Measurements from ENCODE around the gene ABCA9. TPM values are rescaled to one million over a fixed set of nuclear protein-coding genes. Genes with fewer than 3 reads are reported as not detected.
A peak's percentile ranks its signal among the peaks of the same experiment; 100 is the strongest.

Gene ABCA9
- polyA plus RNA-seq (2013, experiment 1 of 2): 0.01 TPM
- 0.03 TPM for polyA plus RNA-seq (2013, experiment 2 of 2)

GRCh38 chr17:69060822-69061221 lies at the start of gene ABCA9:
Gene ABCA9, minus strand, starts transcription at chr17:69060927. Its CDS starts 9,801 bp downstream, at chr17:69051126.
- no peak within 1 kb of the TSS for H3K14ac ChIP-seq (ENCODE audit: low read length in 2 of 2)
- peak within 1 kb of the TSS in 1 of 2 experiments; percentile 34 for H2BK12ac ChIP-seq (ENCODE audit: low read length in 2 of 2)
- DNase-seq: no peak
- no peak within 1 kb of the TSS for H3K4me2 ChIP-seq (ENCODE audit: low read length, poor library complexity, severe bottlenecking)
- H3K36me3 ChIP-seq (ENCODE audit: control insufficient read depth in 1 of 2, insufficient read depth in 2 of 2, low read depth in 1 of 2, low read length in 2 of 2): peaks cover 0 to 37% of the 10 kb centered on the region in 2 experiments
- 80% methylated on average over 1 of the region's 2 CpGs for WGBS
- H3K18ac ChIP-seq (ENCODE audit: low read depth in 1 of 2, low read length in 2 of 2): no peak within 1 kb of the TSS
- H2BK120ac ChIP-seq (ENCODE audit: low read depth, low read length): peak within 1 kb of the TSS; percentile 34
- H2BK5ac ChIP-seq (ENCODE audit: low read depth, low read length, poor library complexity, severe bottlenecking): no peak within 1 kb of the TSS
- H3K23ac ChIP-seq (ENCODE audit: low read length in 2 of 2): no peak within 1 kb of the TSS
- H4K8ac ChIP-seq (ENCODE audit: low read length): no peak within 1 kb of the TSS
- no peak within 1 kb of the TSS for H2BK15ac ChIP-seq (ENCODE audit: low read depth, poor library complexity, severe bottlenecking)
- H3K4me1 ChIP-seq (ENCODE audit: control insufficient read depth, insufficient read depth, low read depth, low read length): no peaks in the 10 kb centered on the region
- H3K4ac ChIP-seq (ENCODE audit: low read depth in 1 of 2, low read length in 2 of 2): no peak within 1 kb of the TSS
- peak within 1 kb of the TSS; percentile 94 for H3K9ac ChIP-seq (ENCODE audit: low read length)
- H3K9me3 ChIP-seq (ENCODE audit: control insufficient read depth, low read length): peaks cover 9% of the 10 kb centered on the region
- no peaks in the 10 kb centered on the region for H3K79me1 ChIP-seq (replicated peaks; ENCODE audit: low read length, poor library complexity, severe bottlenecking)
- no peak within 1 kb of the TSS for H4K91ac ChIP-seq (ENCODE audit: low read length)
- peak within 1 kb of the TSS in 1 of 2 experiments; percentile 77 for H3K4me3 ChIP-seq (ENCODE audit: insufficient read depth in 1 of 2, low read depth in 1 of 2, low read length in 2 of 2)
- no peak within 1 kb of the TSS for H3K27ac ChIP-seq (ENCODE audit: low read length, poor library complexity, severe bottlenecking)
- no peaks in the 10 kb centered on the region for H3K27me3 ChIP-seq (ENCODE audit: control insufficient read depth in 1 of 2, insufficient read depth in 1 of 2, low read length in 2 of 2)
- no peak within 1 kb of the TSS for H2AFZ ChIP-seq (ENCODE audit: low read depth, low read length)
- no peak within 1 kb of the TSS for H2AK5ac ChIP-seq (ENCODE audit: low read length, severe bottlenecking)

GRCh38 chr17:69105907-69106730 lies 45.4 kb upstream of the ABCA9 start:
- no peak overlapping the region for H4K91ac ChIP-seq (ENCODE audit: low read length)
- no peak overlapping the region for H4K8ac ChIP-seq (ENCODE audit: low read length)

GRCh38 chr17:69103557-69104233 lies 43.0 kb upstream of the ABCA9 start:
- H3K27ac ChIP-seq (ENCODE audit: low read length, poor library complexity, severe bottlenecking): no peak overlapping the region
- no peak overlapping the region for H3K9ac ChIP-seq (ENCODE audit: low read length)
- H2AFZ ChIP-seq (ENCODE audit: low read depth, low read length): peak overlapping the region; percentile 51
- peaks cover 0 to 95% of the 10 kb centered on the region in 2 experiments for H3K36me3 ChIP-seq (ENCODE audit: control insufficient read depth in 1 of 2, insufficient read depth in 2 of 2, low read depth in 1 of 2, low read length in 2 of 2)
- H2BK5ac ChIP-seq (ENCODE audit: low read depth, low read length, poor library complexity, severe bottlenecking): no peak overlapping the region
- H2BK12ac ChIP-seq (ENCODE audit: low read length in 2 of 2): no peak overlapping the region
- H3K4me1 ChIP-seq (ENCODE audit: control insufficient read depth, insufficient read depth, low read depth, low read length): no peaks in the 10 kb centered on the region
- no peak overlapping the region for H3K4me3 ChIP-seq (ENCODE audit: insufficient read depth in 1 of 2, low read depth in 1 of 2, low read length in 2 of 2)
- H2AK5ac ChIP-seq (ENCODE audit: low read length, severe bottlenecking): no peak overlapping the region
- H3K79me1 ChIP-seq (replicated peaks; ENCODE audit: low read length, poor library complexity, severe bottlenecking): no peaks in the 10 kb centered on the region
- no peak overlapping the region for H3K18ac ChIP-seq (ENCODE audit: low read depth in 1 of 2, low read length in 2 of 2)
- 86% methylated on average over 9 of the region's 9 CpGs for WGBS
- no peaks in the 10 kb centered on the region for H3K27me3 ChIP-seq (ENCODE audit: control insufficient read depth in 1 of 2, insufficient read depth in 1 of 2, low read length in 2 of 2)
- no peaks in the 10 kb centered on the region for H3K9me3 ChIP-seq (ENCODE audit: control insufficient read depth, low read length)
- H2BK15ac ChIP-seq (ENCODE audit: low read depth, poor library complexity, severe bottlenecking): no peak overlapping the region
- H3K4ac ChIP-seq (ENCODE audit: low read depth in 1 of 2, low read length in 2 of 2): no peak overlapping the region
- peak overlapping the region in 1 of 2 experiments; percentile 28 for H3K14ac ChIP-seq (ENCODE audit: low read length in 2 of 2)
- DNase-seq: no peak
- H4K8ac ChIP-seq (ENCODE audit: low read length): no peak overlapping the region
- no peak overlapping the region for H4K91ac ChIP-seq (ENCODE audit: low read length)
- no peak overlapping the region for H3K23ac ChIP-seq (ENCODE audit: low read length in 2 of 2)
- no peak overlapping the region for H3K4me2 ChIP-seq (ENCODE audit: low read length, poor library complexity, severe bottlenecking)
- no peak overlapping the region for H2BK120ac ChIP-seq (ENCODE audit: low read depth, low read length)

More at GRCh38 chr17:69105907-69106730, 45.4 kb upstream of the ABCA9 start:
- no peak for DNase-seq
- Histone ChIP-seq H2BK5ac (ENCODE audit: low read depth, low read length, poor library complexity, severe bottlenecking) (no peak overlapping the region), H3K14ac (ENCODE audit: low read length in 2 of 2) (no peak overlapping the region), H3K23ac (ENCODE audit: low read length in 2 of 2) (no peak overlapping the region), H3K9ac (ENCODE audit: low read length) (no peak overlapping the region), H3K9me3 (ENCODE audit: control insufficient read depth, low read length) (no peaks in the 10 kb centered on the region), H3K4ac (ENCODE audit: low read depth in 1 of 2, low read length in 2 of 2) (no peak overlapping the region), H3K27ac (ENCODE audit: low read length, poor library complexity, severe bottlenecking) (no peak overlapping the region), H2BK12ac (ENCODE audit: low read length in 2 of 2) (no peak overlapping the region), H3K4me3 (ENCODE audit: insufficient read depth in 1 of 2, low read depth in 1 of 2, low read length in 2 of 2) (no peak overlapping the region), H3K36me3 (ENCODE audit: control insufficient read depth in 1 of 2, insufficient read depth in 2 of 2, low read depth in 1 of 2, low read length in 2 of 2) (peaks cover 0 to 96% of the 10 kb centered on the region in 2 experiments), H2BK15ac (ENCODE audit: low read depth, poor library complexity, severe bottlenecking) (no peak overlapping the region), H3K27me3 (ENCODE audit: control insufficient read depth in 1 of 2, insufficient read depth in 1 of 2, low read length in 2 of 2) (no peaks in the 10 kb centered on the region), H2AK5ac (ENCODE audit: low read length, severe bottlenecking) (no peak overlapping the region), H3K4me1 (ENCODE audit: control insufficient read depth, insufficient read depth, low read depth, low read length) (no peaks in the 10 kb centered on the region), H2AFZ (ENCODE audit: low read depth, low read length) (no peak overlapping the region), H3K18ac (ENCODE audit: low read depth in 1 of 2, low read length in 2 of 2) (no peak overlapping the region), H2BK120ac (ENCODE audit: low read depth, low read length) (no peak overlapping the region), H3K79me1 (replicated peaks; ENCODE audit: low read length, poor library complexity, severe bottlenecking) (no peaks in the 10 kb centered on the region), H3K4me2 (ENCODE audit: low read length, poor library complexity, severe bottlenecking) (no peak overlapping the region)
- WGBS: 93% methylated on average over 7 of the region's 10 CpGs

GRCh38 chr17:69098625-69099024 lies 37.9 kb upstream of the ABCA9 start:
- Histone ChIP-seq H2BK120ac (ENCODE audit: low read depth, low read length) (no peak overlapping the region), H3K18ac (ENCODE audit: low read depth in 1 of 2, low read length in 2 of 2) (no peak overlapping the region), H3K4me3 (ENCODE audit: insufficient read depth in 1 of 2, low read depth in 1 of 2, low read length in 2 of 2) (no peak overlapping the region), H2BK15ac (ENCODE audit: low read depth, poor library complexity, severe bottlenecking) (no peak overlapping the region), H2BK12ac (ENCODE audit: low read length in 2 of 2) (no peak overlapping the region), H3K14ac (ENCODE audit: low read length in 2 of 2) (no peak overlapping the region), H3K27ac (ENCODE audit: low read length, poor library complexity, severe bottlenecking) (no peak overlapping the region), H3K4me1 (ENCODE audit: control insufficient read depth, insufficient read depth, low read depth, low read length) (no peaks in the 10 kb centered on the region), H2BK5ac (ENCODE audit: low read depth, low read length, poor library complexity, severe bottlenecking) (no peak overlapping the region), H3K9ac (ENCODE audit: low read length) (no peak overlapping the region), H3K9me3 (ENCODE audit: control insufficient read depth, low read length) (no peaks in the 10 kb centered on the region), H4K91ac (ENCODE audit: low read length) (no peak overlapping the region), H2AK5ac (ENCODE audit: low read length, severe bottlenecking) (no peak overlapping the region), H3K27me3 (ENCODE audit: control insufficient read depth in 1 of 2, insufficient read depth in 1 of 2, low read length in 2 of 2) (no peaks in the 10 kb centered on the region), H3K79me1 (replicated peaks; ENCODE audit: low read length, poor library complexity, severe bottlenecking) (no peaks in the 10 kb centered on the region), H4K8ac (ENCODE audit: low read length) (no peak overlapping the region), H3K4ac (ENCODE audit: low read depth in 1 of 2, low read length in 2 of 2) (no peak overlapping the region), H2AFZ (ENCODE audit: low read depth, low read length) (no peak overlapping the region), H3K36me3 (ENCODE audit: control insufficient read depth in 1 of 2, insufficient read depth in 2 of 2, low read depth in 1 of 2, low read length in 2 of 2) (peaks cover 0 to 95% of the 10 kb centered on the region in 2 experiments), H3K23ac (ENCODE audit: low read length in 2 of 2) (no peak overlapping the region), H3K4me2 (ENCODE audit: low read length, poor library complexity, severe bottlenecking) (no peak overlapping the region)
- no peak for DNase-seq
- no CpG with 5 or more reads among the region's 4 CpGs for WGBS

Measured in mesenchymal stem cell (in vitro differentiated cells and primary cell).